WTC11 (cell line): ENCODE measurements around the gene SUV39H2. TPM values are rescaled to one million over a fixed set of nuclear protein-coding genes. Genes with fewer than 3 reads are reported as not detected.

Experiments
- ATAC-seq: fragments of 200-7000 bp; cut with Tn5 transposase; 2 replicates; pipeline ENCODE4 v1.10.0; 2021; ENCODE audit warnings: mild to moderate bottlenecking, moderate library complexity
- CTCF ChIA-PET: fragments of 300-600 bp; sonication (Branson Sonifier 250); formaldehyde crosslinking; loops from one replicate; lab custom pipeline; 2021; ENCODE audit warnings: antibody characterized with exemption; lab: Charles Lee
- POLR2A ChIA-PET: fragments of 350-600 bp; sonication (Branson Sonifier 250); formaldehyde crosslinking; loops from one replicate; lab custom pipeline; 2021; ENCODE audit warnings: antibody characterized with exemption; lab: Charles Lee
- DNase-seq: peaks from one replicate; pipeline ENCODE4 v3.0.0; 2021; ENCODE audit warnings: low spot score
- H3K27ac Mint-ChIP-seq: 2 replicates; pipeline ENCODE4 v1.8.0; 2021; ENCODE audit warnings: mixed read lengths
- H3K27me3 Mint-ChIP-seq: 2 replicates; pipeline ENCODE4 v1.8.0; 2021; ENCODE audit warnings: low read depth, mild to moderate bottlenecking, moderate library complexity, mixed read lengths
- H3K36me3 Mint-ChIP-seq: 2 replicates; pipeline ENCODE4 v1.8.0; 2021; ENCODE audit warnings: mixed read lengths
- H3K4me1 Mint-ChIP-seq: 2 replicates; pipeline ENCODE4 v1.8.0; 2022; ENCODE audit warnings: mixed read lengths
- H3K4me3 Mint-ChIP-seq: 2 replicates; pipeline ENCODE4 v1.8.0; 2021; ENCODE audit warnings: mild to moderate bottlenecking, moderate library complexity, mixed read lengths
- H3K9me3 Mint-ChIP-seq: 2 replicates; pipeline ENCODE4 v1.8.0; 2021; ENCODE audit warnings: mixed read lengths
- ARID4B ChIP-seq: sonication (generic); formaldehyde crosslinking; IDR thresholded peaks from 2 replicates; pipeline ENCODE4 v1.8.0; 2023; ENCODE audit warnings: missing genetic modification reagents, mild to moderate bottlenecking, borderline replicate concordance
- CREM ChIP-seq: sonication (generic); formaldehyde crosslinking; IDR thresholded peaks from 2 replicates; pipeline ENCODE4 v1.8.1; 2022; ENCODE audit warnings: mild to moderate bottlenecking, missing genetic modification reagents, moderate library complexity
- E2F4 ChIP-seq: sonication (generic); formaldehyde crosslinking; IDR thresholded peaks from 2 replicates; pipeline ENCODE4 v1.8.1; 2022; ENCODE audit warnings: low read depth, mild to moderate bottlenecking, moderate library complexity, missing genetic modification reagents, borderline replicate concordance
- FOXK1 ChIP-seq: sonication (generic); formaldehyde crosslinking; IDR thresholded peaks from 2 replicates; pipeline ENCODE4 v1.8.0; 2022; ENCODE audit warnings: mild to moderate bottlenecking, moderate library complexity, missing genetic modification reagents
- HMGXB4 ChIP-seq: sonication (generic); formaldehyde crosslinking; IDR thresholded peaks from 2 replicates; pipeline ENCODE4 v1.8.1; 2023; ENCODE audit warnings: mild to moderate bottlenecking, moderate library complexity, missing genetic modification reagents
- MAX ChIP-seq: sonication (generic); formaldehyde crosslinking; IDR thresholded peaks from 2 replicates; pipeline ENCODE4 v1.8.0; 2022; ENCODE audit warnings: mild to moderate bottlenecking, missing genetic modification reagents
- MYBL2 ChIP-seq: sonication (generic); formaldehyde crosslinking; IDR thresholded peaks from 2 replicates; pipeline ENCODE4 v1.8.1; 2023; ENCODE audit warnings: mild to moderate bottlenecking, moderate library complexity, missing genetic modification reagents
- NFYB ChIP-seq: sonication (generic); formaldehyde crosslinking; conservative IDR thresholded peaks from 2 replicates; pipeline ENCODE4 v1.8.0; 2022; ENCODE audit warnings: low read depth, missing genetic modification reagents
- NR2C2 ChIP-seq: sonication (generic); formaldehyde crosslinking; IDR thresholded peaks from 2 replicates; pipeline ENCODE4 v1.8.0; 2022; ENCODE audit warnings: mild to moderate bottlenecking, missing genetic modification reagents
- OVOL2 ChIP-seq: fragments of 250-450 bp; sonication (Bioruptor Pico); IDR thresholded peaks from 2 replicates; pipeline ENCODE4 v1.9.0; 2021; ENCODE audit warnings: mild to moderate bottlenecking, borderline replicate concordance
- RORB ChIP-seq: fragments of 250-450 bp; sonication (Bioruptor Pico); IDR thresholded peaks from 2 replicates; pipeline ENCODE4 v1.9.0; 2021; ENCODE audit warnings: mild to moderate bottlenecking
- SMAD3 ChIP-seq: sonication (generic); formaldehyde crosslinking; IDR thresholded peaks from 2 replicates; pipeline ENCODE4 v1.8.0; 2022; ENCODE audit warnings: missing genetic modification reagents, mild to moderate bottlenecking, borderline replicate concordance
- SMAD4 ChIP-seq: sonication (generic); formaldehyde crosslinking; IDR thresholded peaks from 2 replicates; pipeline ENCODE4 v1.8.0; 2022; ENCODE audit warnings: mild to moderate bottlenecking, missing genetic modification reagents
- SOX15 ChIP-seq: fragments of 250-450 bp; sonication (Bioruptor Pico); IDR thresholded peaks from 2 replicates; pipeline ENCODE4 v1.9.0; 2021; ENCODE audit warnings: mild to moderate bottlenecking
- SP1 ChIP-seq: sonication (generic); formaldehyde crosslinking; conservative IDR thresholded peaks from 2 replicates; pipeline ENCODE4 v1.8.1; 2022; ENCODE audit warnings: missing genetic modification reagents
- TP53 ChIP-seq: sonication (generic); formaldehyde crosslinking; IDR thresholded peaks from 2 replicates; pipeline ENCODE4 v1.8.1; 2023; ENCODE audit warnings: mild to moderate bottlenecking, missing genetic modification reagents
- USF1 ChIP-seq: sonication (generic); formaldehyde crosslinking; IDR thresholded peaks from 2 replicates; pipeline ENCODE4 v1.8.0; 2022; ENCODE audit warnings: mild to moderate bottlenecking, missing genetic modification reagents
- ZNF512 ChIP-seq: sonication (generic); formaldehyde crosslinking; IDR thresholded peaks from 2 replicates; pipeline ENCODE4 v1.8.1; 2022; ENCODE audit warnings: missing genetic modification reagents, borderline replicate concordance
- ZNF671 ChIP-seq: fragments of 250-450 bp; sonication (Bioruptor Pico); IDR thresholded peaks from 2 replicates; pipeline ENCODE4 v1.8.0; 2021; ENCODE audit warnings: mild to moderate bottlenecking
- total RNA-seq: library from RNA; stranded (reverse); gene quantifications from 3 replicates; pipeline ENCODE4 v1.2.3, GENCODE V29; 2021

SUV39H2 gene
- total RNA-seq, 1 experiment from 2014 or later = 41.4 TPM

GRCh38 chr10:14837003-14837756, 41.5 kb upstream of the SUV39H2 start:
- Mint-ChIP-seq H3K4me3 (peak overlapping the region; percentile 91), H3K36me3 (peaks cover 23% of the 10 kb centered on the region), H3K27ac (peak overlapping the region; percentile 97), H3K9me3 (no peaks in the 10 kb centered on the region), H3K27me3 (no peaks in the 10 kb centered on the region), H3K4me1 (peaks cover 24% of the 10 kb centered on the region)
- POLR2A ChIA-PET = interaction anchor here (0.8 to 2.6 kb wide), 12 partner anchors 11 to 652 kb away, joined by 3 to 75 read pairs (median 4); partner anchors contain the start of genes DCLRE1C, MEIG1 and SUV39H2
- CTCF ChIA-PET = interaction anchor here (0.8 to 3.2 kb wide), 13 partner anchors 14 to 636 kb away, joined by 3 to 26 read pairs (median 4); partner anchors contain the start of genes DCLRE1C, MEIG1 and SUV39H2
- ATAC-seq (no peak), DNase-seq (no peak)
- TF ChIP-seq SMAD3 (CRISPR knock-in tag) = no peak; the same call in 1 of the 2 replicates
- peak; percentile 47; the same call in 1 of the 2 replicates for TF ChIP-seq MYBL2 (CRISPR knock-in tag)
- 0 out of 2 replicates have a peak, but pooled peaks have one; percentile 11 for TF ChIP-seq E2F4 (CRISPR knock-in tag)

- Mint-ChIP-seq H3K36me3 (peaks cover 29% of the 10 kb centered on the region), H3K4me3 (peak within 1 kb of the TSS; percentile 91), H3K27ac (peak within 1 kb of the TSS; percentile 97), H3K4me1 (peaks cover 24% of the 10 kb centered on the region), H3K9me3 (no peaks in the 10 kb centered on the region), H3K27me3 (no peaks in the 10 kb centered on the region)
- ATAC-seq = peak; percentile 97
- POLR2A ChIA-PET = interaction anchor here (0.5 to 2.6 kb wide), 15 partner anchors 11 to 653 kb away, joined by 3 to 75 read pairs (median 4); partner anchors contain the start of genes DCLRE1C, MEIG1, NMT2 and SUV39H2
- CTCF ChIA-PET = interaction anchor here (0.8 to 3.2 kb wide), 15 partner anchors 15 to 637 kb away, joined by 3 to 26 read pairs (median 4); partner anchors contain the start of genes DCLRE1C, MEIG1 and SUV39H2
- DNase-seq = peak; percentile 99
- TF ChIP-seq SP1 (CRISPR knock-in tag) (peak; percentile 50; the same call in 1 of the 2 replicates), USF1 (peak; percentile 32; the same call in 1 of the 2 replicates), OVOL2 (no peak), MAX (CRISPR knock-in tag) (peak; percentile 81), TP53 (CRISPR knock-in tag) (no peak), NFYB (CRISPR knock-in tag) (peak; percentile 86), ZNF512 (CRISPR knock-in tag) (0 out of 2 replicates have a peak, but pooled peaks have one; percentile 30), SOX15 (no peak), CREM (CRISPR knock-in tag) (peak; percentile 88; the same call in 1 of the 2 replicates), RORB (CRISPR knock-in tag) (no peak), E2F4 (CRISPR knock-in tag) (peak; percentile 76; the same call in 1 of the 2 replicates), ARID4B (CRISPR knock-in tag) (peak; percentile 74; the same call in 1 of the 2 replicates), HMGXB4 (peak; percentile 80), SMAD4 (CRISPR knock-in tag) (no peak), ZNF671 (no peak), NR2C2 (no peak), MYBL2 (CRISPR knock-in tag) (peak; percentile 51; the same call in 1 of the 2 replicates), FOXK1 (CRISPR knock-in tag) (peak; percentile 84; the same call in 1 of the 2 replicates)
Observed at GRCh38 chr10:14837757-14838581, 40.7 kb upstream of the SUV39H2 start, which contains the start of the genes CDNF, HSPA14 and MSANTD7. CDNF (minus strand) TSS chr10:14838037; CDS start chr10:14837946, 91 bp downstream. HSPA14 (plus strand) TSS chr10:14838306; CDS start chr10:14838403, 97 bp downstream. MSANTD7 (plus strand) TSS chr10:14838306; CDS start chr10:14842285, 3,979 bp downstream.
